ENCODE data around the gene SLC38A7. TPM values are rescaled to one million over a fixed set of nuclear protein-coding genes. Genes with fewer than 3 reads are reported as not detected.
A peak's percentile ranks its signal among the peaks of the same experiment; 100 is the strongest.

The SLC38A7 gene
- total and polyA plus RNA-seq, 2 of the 13 experiments (the other 11 are each of a cell fraction or from before 2014, with no cell fraction given), result 13.2 to 14.1 TPM

- TF ChIP-seq PREB (CRISPR knock-in tag; IDR thresholded peaks at IDR 0.05) (no peak), ATF4 (CRISPR knock-in tag; IDR thresholded peaks at IDR 0.05) (no peak), SNAPC5 (CRISPR knock-in tag; IDR thresholded peaks at IDR 0.05; ENCODE audit: borderline replicate concordance) (no peak), ZFP82 (CRISPR knock-in tag; IDR thresholded peaks at IDR 0.05; ENCODE audit: borderline replicate concordance) (no peak), DRAP1 (CRISPR knock-in tag; IDR thresholded peaks at IDR 0.05) (no peak; the same call in 1 of the 2 replicates), SMARCC2 (IDR thresholded peaks at IDR 0.05) (no peak), ZNF703 (CRISPR knock-in tag; IDR thresholded peaks at IDR 0.05; ENCODE audit: borderline replicate concordance) (no peak), NFYC (CRISPR knock-in tag; IDR thresholded peaks at IDR 0.05) (no peak), RBFOX2 (IDR thresholded peaks at IDR 0.05; ENCODE audit: low read depth, low read length) (peak; percentile 78), SSRP1 (CRISPR knock-in tag; IDR thresholded peaks at IDR 0.05) (no peak), PPARG (CRISPR knock-in tag; conservative IDR thresholded peaks at IDR 0.05) (0 out of 2 replicates have a peak, but pooled peaks have one; percentile 35), CBFB (CRISPR knock-in tag; IDR thresholded peaks at IDR 0.05) (peak; percentile 73; the same call in 1 of the 2 replicates), ZNF574 (CRISPR knock-in tag; IDR thresholded peaks at IDR 0.05) (peak; percentile 96), ARID2 (CRISPR knock-in tag; IDR thresholded peaks at IDR 0.05; ENCODE audit: borderline replicate concordance) (0 out of 2 replicates have a peak, but pooled peaks have one; percentile 37), MAFG (CRISPR knock-in tag; IDR thresholded peaks at IDR 0.05) (peak; percentile 67), ZNF713 (CRISPR knock-in tag; IDR thresholded peaks at IDR 0.05) (no peak), GTF2F1 (IDR thresholded peaks at IDR 0.05; ENCODE audit: low read length) (no peak), ZNF232 (CRISPR knock-in tag; IDR thresholded peaks at IDR 0.05; ENCODE audit: borderline replicate concordance) (peak; percentile 86; the same call in 1 of the 2 replicates), ZNF710 (CRISPR knock-in tag; IDR thresholded peaks at IDR 0.05; ENCODE audit: borderline replicate concordance) (peak; percentile 30; the same call in 1 of the 2 replicates), MIXL1 (CRISPR knock-in tag; IDR thresholded peaks at IDR 0.05) (0 out of 2 replicates have a peak, but pooled peaks have one; percentile 41), ZNF629 (CRISPR knock-in tag; conservative IDR thresholded peaks at IDR 0.05) (0 out of 2 replicates have a peak, but pooled peaks have one; percentile 27)
Measured at GRCh38 chr16:58684354-58685083, at the start of gene SLC38A7 (continued).

All from HepG2 (cell line).